Endodermal cell (in vitro differentiated cells): ENCODE measurements around the gene MR1. TPM values are rescaled to one million over a fixed set of nuclear protein-coding genes. Genes with fewer than 3 reads are reported as not detected.

Experiments
- DNase-seq: peaks from one replicate; pipeline ENCODE4 v3.0.0-alpha.2; 2017
- H3K27ac ChIP-seq: 2 replicates; pipeline ENCODE4 v1.5.1; 2013; ENCODE audit warnings: mild to moderate bottlenecking, low read depth, low read length, moderate library complexity
- H3K27me3 ChIP-seq: 2 replicates; pipeline ENCODE4 v1.6.1; 2013; ENCODE audit warnings: mild to moderate bottlenecking, low read length, moderate library complexity; ENCODE audit not compliant: insufficient read depth, control insufficient read depth, poor library complexity, severe bottlenecking
- H3K36me3 ChIP-seq: 2 replicates; pipeline ENCODE4 v1.7.0; 2013; ENCODE audit warnings: mild to moderate bottlenecking, low read length, moderate library complexity; ENCODE audit not compliant: control insufficient read depth, insufficient read depth
- H3K4me1 ChIP-seq: one replicate; pipeline ENCODE4 v1.7.0; 2013; ENCODE audit warnings: low read length; ENCODE audit not compliant: control insufficient read depth, insufficient read depth
- H3K4me3 ChIP-seq: 2 replicates; pipeline ENCODE4 v1.5.1; 2013; ENCODE audit warnings: mild to moderate bottlenecking, low read length, moderate library complexity
- H3K9ac ChIP-seq: 2 replicates; pipeline ENCODE4 v1.6.1; 2013; ENCODE audit warnings: mild to moderate bottlenecking, low read length, moderate library complexity; ENCODE audit not compliant: poor library complexity, severe bottlenecking; ENCODE audit errors: extremely low read depth
- H3K9me3 ChIP-seq: 2 replicates; pipeline ENCODE4 v1.6.1; 2013; ENCODE audit warnings: mild to moderate bottlenecking, low read length, moderate library complexity; ENCODE audit not compliant: control insufficient read depth
- H3K27ac Mint-ChIP-seq: 2 replicates; pipeline ENCODE4 v1.8.0; 2020; ENCODE audit warnings: mixed read lengths
- H3K27me3 Mint-ChIP-seq: 2 replicates; pipeline ENCODE4 v1.8.0; 2021; ENCODE audit warnings: mild to moderate bottlenecking, mixed read lengths; ENCODE audit not compliant: insufficient read depth
- H3K36me3 Mint-ChIP-seq: 2 replicates; pipeline ENCODE4 v1.8.0; 2020; ENCODE audit warnings: low read depth, mixed read lengths
- H3K4me1 Mint-ChIP-seq: 2 replicates; pipeline ENCODE4 v1.8.0; 2020; ENCODE audit warnings: mixed read lengths
- H3K4me3 Mint-ChIP-seq: 2 replicates; pipeline ENCODE4 v1.8.0; 2020; ENCODE audit warnings: mild to moderate bottlenecking, moderate library complexity, mixed read lengths
- H3K9me3 Mint-ChIP-seq: 2 replicates; pipeline ENCODE4 v1.8.0; 2020; ENCODE audit warnings: mild to moderate bottlenecking, mixed read lengths
- WGBS, 2 experiments: methylation state at CpG; one replicate each; pipeline versions ENCODE4 v1.1.5 to v1.1.7; 2013; ENCODE audit warnings: missing lambda C conversion rate in 2 of 2, mixed read lengths in 1 of 2; ENCODE audit not compliant: insufficient coverage in 1 of 2, insufficient read length in 1 of 2; 5-methylcytosine and 5-hydroxymethylcytosine counted together
- total RNA-seq, 2 donors: library from RNA; stranded (reverse); fragmentation: NEBNext Ultra II Directional in 1 of 2; extraction: Animal tissue kit (Norgen Biotek cat#: 25700) in 1 of 2; gene quantifications; 2 replicates in 1 of 2; 3 replicates in 1 of 2; pipeline ENCODE4 v1.2.1, GENCODE V29; 2021
- TF ChIP-seq, protein P1 (sequence below): fragments of 200-600 bp; sonication (generic); conservative IDR thresholded peaks from 2 replicates; pipeline ENCODE4 v1.5.0; 2021; ENCODE audit warnings: antibody characterized with exemption, mild to moderate bottlenecking

Gene MR1
- total RNA-seq, 2 donors from 2014 or later, result 0.22 to 0.35 TPM

DNA sequence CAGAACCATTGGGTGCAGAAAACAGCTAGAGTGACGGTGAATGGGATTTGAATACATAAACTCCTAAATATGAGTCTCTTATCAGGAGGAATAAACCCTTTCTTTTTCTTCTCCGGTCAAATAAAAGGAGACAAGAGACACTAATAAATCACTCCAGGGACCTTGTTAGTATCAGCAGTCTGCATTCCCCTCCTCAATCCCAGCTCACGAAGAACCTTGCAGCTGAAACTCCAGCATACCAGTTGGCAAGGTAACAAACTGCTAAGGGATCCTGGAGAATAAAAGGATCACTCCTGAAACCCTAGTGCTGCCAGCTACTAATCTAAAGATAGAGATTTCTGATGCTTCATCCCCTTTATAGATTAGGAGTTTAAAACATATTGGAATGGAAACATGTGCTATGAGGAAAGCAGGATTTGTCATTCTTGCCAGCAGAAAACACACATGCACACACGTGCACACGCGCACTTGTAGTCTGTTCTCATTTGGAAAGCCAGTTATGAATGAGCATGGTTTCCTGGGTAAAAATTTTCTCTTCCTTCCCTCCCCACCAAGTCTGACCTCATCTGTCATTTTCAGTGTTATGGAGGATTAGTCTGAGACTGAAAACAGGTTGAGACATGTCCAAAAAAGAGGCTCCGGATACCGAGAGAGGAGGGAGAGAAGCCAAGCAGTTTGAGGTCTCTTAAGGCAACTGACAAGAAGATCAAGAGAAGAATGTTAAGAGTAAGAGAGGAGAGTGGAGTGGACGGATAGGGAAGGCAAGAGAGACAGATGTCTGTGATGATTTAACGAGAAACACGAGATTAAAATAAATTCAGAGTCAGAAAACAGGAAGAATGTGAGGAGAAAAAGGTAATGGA lies 65.6 kb downstream of the MR1 start:
- Histone ChIP-seq H3K4me1 (peaks cover 30% of the 10 kb centered on the region), H3K27ac (peak overlapping the region; percentile 68), H3K9me3 (no peaks in the 10 kb centered on the region), H3K4me3 (peak overlapping the region; percentile 51), H3K27me3 (no peaks in the 10 kb centered on the region), H3K9ac (peak overlapping the region; percentile 34), H3K36me3 (no peaks in the 10 kb centered on the region)
- no peak for DNase-seq
- Mint-ChIP-seq H3K36me3 (no peaks in the 10 kb centered on the region), H3K27me3 (peaks cover 46% of the 10 kb centered on the region), H3K4me1 (peaks cover 91% of the 10 kb centered on the region), H3K4me3 (peak overlapping the region; percentile 6), H3K9me3 (no peaks in the 10 kb centered on the region), H3K27ac (peak overlapping the region; percentile 92)
- TF ChIP-seq, protein P1, sequence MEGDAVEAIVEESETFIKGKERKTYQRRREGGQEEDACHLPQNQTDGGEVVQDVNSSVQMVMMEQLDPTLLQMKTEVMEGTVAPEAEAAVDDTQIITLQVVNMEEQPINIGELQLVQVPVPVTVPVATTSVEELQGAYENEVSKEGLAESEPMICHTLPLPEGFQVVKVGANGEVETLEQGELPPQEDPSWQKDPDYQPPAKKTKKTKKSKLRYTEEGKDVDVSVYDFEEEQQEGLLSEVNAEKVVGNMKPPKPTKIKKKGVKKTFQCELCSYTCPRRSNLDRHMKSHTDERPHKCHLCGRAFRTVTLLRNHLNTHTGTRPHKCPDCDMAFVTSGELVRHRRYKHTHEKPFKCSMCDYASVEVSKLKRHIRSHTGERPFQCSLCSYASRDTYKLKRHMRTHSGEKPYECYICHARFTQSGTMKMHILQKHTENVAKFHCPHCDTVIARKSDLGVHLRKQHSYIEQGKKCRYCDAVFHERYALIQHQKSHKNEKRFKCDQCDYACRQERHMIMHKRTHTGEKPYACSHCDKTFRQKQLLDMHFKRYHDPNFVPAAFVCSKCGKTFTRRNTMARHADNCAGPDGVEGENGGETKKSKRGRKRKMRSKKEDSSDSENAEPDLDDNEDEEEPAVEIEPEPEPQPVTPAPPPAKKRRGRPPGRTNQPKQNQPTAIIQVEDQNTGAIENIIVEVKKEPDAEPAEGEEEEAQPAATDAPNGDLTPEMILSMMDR, result no peak
- WGBS, 2 experiments, result 44 to 53% methylated on average over 10 of the region's 11 CpGs

DNA sequence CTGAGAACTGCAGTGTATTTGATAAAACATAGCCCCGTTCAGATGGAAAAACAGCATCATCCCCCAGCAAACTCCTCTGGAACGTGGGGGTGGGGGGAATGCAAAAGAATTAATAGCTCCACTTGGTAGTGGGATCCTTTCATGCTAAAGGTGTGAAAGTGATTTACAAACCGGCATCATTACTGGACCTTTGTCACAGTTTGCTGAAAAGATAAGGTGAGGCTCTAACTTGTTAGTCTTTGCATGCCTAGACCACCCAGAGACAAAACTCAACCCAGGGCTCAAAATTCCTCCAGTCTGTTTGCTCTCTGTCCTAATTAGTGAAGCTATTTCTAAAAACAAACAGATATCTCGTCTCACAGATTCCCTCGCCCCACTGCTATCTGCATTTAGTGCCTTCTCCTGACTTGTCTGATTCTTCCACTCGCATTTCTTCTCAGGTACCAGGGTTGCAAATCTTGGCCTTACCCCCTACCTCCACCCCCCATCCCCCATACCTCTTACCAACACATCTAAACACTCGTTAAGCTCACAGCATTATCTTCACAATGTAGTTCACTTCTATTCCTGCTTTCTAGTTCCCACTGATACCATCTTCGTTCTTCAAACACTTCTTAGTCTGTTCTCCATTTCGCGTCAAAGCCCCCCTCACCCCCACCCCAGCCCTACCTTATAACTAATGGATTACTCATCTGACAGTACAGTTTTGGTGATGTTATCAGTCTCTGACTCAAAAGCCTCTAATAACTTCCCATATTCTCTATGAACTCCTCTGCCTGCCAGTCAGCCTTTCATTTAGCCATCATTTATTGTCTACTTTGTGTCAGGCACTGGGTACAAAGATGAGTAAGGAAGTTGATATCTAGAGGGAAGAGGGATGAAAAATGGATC lies 66.5 kb downstream of the MR1 start:
- Mint-ChIP-seq H3K9me3 (no peaks in the 10 kb centered on the region), H3K4me1 (peaks cover 85% of the 10 kb centered on the region), H3K27ac (peak overlapping the region; percentile 92), H3K36me3 (no peaks in the 10 kb centered on the region), H3K4me3 (peak overlapping the region; percentile 6), H3K27me3 (peaks cover 44% of the 10 kb centered on the region)
- Histone ChIP-seq H3K4me1 (peaks cover 30% of the 10 kb centered on the region), H3K9me3 (no peaks in the 10 kb centered on the region), H3K27ac (peak overlapping the region; percentile 68), H3K27me3 (no peaks in the 10 kb centered on the region), H3K36me3 (no peaks in the 10 kb centered on the region), H3K9ac (peak overlapping the region; percentile 34), H3K4me3 (peak overlapping the region; percentile 72)
- DNase-seq, result peak; percentile 71
- 6 to 25% methylated on average over 8 to 10 of the region's 10 CpGs for WGBS, 2 experiments
- TF ChIP-seq, protein P1, result no peak

DNA sequence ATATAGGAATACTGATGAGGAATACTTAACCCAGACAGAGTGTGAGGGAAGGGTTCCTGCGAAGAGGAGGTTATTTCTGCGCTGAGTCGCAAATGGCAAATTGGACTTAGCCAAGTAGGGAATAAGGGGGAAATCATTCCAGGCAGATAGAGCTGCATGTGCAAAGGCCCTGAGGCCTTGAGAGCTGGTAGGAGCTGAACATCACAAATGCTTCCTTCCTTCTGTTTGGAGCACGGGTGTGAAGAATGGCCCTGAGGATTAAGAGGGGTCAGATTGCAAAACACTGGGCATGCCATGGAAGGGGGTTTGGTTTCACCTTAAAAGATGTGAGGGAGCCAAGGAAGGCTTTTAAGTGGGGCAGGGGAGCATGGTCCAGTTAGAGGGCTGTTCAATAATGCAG lies 67.2 kb downstream of the MR1 start:
- H3K9me3 ChIP-seq, result no peaks in the 10 kb centered on the region
- H3K36me3 ChIP-seq, result no peaks in the 10 kb centered on the region
- H3K4me1 ChIP-seq, result peaks cover 25% of the 10 kb centered on the region
- H3K4me3 Mint-ChIP-seq, result peak overlapping the region; percentile 45
- H3K9me3 Mint-ChIP-seq, result no peaks in the 10 kb centered on the region
- H3K27me3 Mint-ChIP-seq, result peaks cover 44% of the 10 kb centered on the region
- H3K4me1 Mint-ChIP-seq, result peaks cover 80% of the 10 kb centered on the region
- H3K4me3 ChIP-seq, result peak overlapping the region; percentile 72
- peaks cover 2% of the 10 kb centered on the region for H3K27me3 ChIP-seq
- H3K9ac ChIP-seq, result no peak overlapping the region
- no peak overlapping the region for H3K27ac ChIP-seq
- H3K27ac Mint-ChIP-seq, result peak overlapping the region; percentile 92
- 69 to 78% methylated on average over 4 of the region's 4 CpGs for WGBS, 2 experiments
- DNase-seq, result no peak
- TF ChIP-seq, protein P1, result no peak
- H3K36me3 Mint-ChIP-seq, result no peaks in the 10 kb centered on the region
